ENCODE measurements around the gene SUSD6.
"Not testable (repeated sequence)": the region's sequence is repeated elsewhere in the genome, so short reads cannot be mapped to it uniquely, and the experiment has no call there.

The SUSD6 gene

DNA sequence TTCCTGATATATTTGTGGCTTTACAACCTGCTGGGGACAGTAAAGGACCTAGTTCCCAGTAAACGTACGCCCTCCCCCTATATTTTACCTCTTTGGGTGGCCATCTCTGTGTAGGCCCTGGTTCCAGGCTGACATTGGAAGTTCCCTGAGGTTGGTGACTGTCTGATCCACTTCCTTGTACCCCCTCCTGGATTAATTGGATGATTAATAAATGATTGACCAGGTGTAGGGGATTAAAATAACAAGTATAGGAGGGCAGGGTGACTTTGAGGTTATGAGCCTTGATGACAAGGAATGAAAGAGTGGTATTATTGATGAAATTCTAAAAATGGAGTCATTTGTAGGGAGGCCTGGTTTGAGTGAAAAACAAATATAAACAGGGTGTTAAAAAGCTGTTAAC is 9.6 kb downstream of the SUSD6 start:
- DNase-seq (ENCODE audit: low spot score) = no peak

DNA sequence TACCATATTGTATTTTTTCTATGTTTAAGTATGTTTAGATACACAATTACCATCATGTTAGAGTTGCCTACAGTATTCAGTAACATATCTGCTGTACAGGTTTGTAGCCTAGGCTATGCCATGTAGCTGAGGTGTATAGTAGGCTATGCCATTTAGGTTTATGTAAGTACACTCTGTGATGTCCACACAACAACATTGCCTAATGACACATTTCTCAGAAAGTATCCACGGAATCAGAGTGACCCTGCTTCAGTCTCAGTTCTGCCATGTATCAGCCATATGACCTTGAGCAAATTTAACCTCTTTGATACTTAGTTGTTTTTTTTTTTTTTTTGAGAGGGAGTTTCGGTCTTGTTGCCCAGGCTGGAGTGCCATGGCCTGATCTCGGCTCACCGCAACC is 12.7 kb downstream of the SUSD6 start:
- no peak for DNase-seq (ENCODE audit: low spot score)

DNA sequence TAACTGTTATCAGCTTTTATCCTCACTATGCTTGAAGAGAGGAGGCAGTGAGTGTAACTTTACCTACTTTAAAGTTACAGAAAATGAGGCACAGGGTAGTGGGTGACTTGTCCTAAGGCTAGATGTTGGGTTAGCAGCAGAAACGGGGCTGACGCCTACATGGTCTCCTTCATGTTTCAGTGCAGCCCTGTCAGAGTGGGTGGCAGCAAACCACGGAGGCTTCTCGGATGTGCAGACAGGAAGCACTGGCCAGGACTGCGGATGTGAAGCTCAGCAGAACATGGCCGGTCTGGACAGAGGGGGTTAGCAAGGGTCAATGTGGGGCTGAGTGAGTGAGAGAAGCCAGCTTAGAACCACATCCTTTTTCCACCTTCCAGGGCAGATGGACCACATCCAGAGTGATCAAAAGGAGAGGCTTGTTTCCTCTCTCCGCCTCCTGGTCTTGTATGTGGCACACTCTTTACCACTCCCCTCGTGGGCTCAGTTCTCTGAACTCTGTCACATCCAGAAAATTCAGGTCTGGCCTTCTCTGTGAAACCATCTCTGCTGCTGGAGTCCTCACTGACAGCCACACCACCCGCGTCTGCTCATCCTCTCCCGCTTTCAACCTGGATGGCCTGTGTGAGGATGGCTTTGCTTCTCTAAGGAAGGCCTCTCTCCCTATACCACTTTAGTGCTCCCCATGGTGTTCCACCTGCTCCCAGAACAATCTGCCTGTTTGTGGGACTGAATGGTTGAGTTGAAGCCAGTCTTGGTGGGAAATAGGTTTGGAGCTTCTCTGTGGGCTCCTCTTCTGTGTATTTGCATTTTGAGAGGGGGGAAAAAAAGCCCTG is 14.1 kb downstream of the SUSD6 start:
- DNase-seq (ENCODE audit: low spot score) = no peak

DNA sequence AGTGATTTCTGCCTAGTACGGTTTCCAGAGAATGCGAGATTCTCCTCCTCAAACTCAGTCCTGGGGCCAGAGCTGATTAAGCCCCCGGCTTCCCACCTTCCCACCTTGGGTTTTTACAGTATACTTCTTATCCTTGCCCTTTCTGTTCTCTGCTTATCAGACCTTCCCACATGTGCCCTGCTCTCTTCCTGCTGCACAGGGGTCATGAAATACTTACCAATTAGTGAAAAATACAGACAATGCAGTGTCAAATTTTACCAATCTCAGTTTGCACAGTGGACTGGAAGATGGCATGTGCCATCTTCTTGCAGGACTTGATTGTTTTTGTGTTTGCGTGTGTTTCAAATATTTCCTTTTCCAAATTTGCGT is 14.7 kb downstream of the SUSD6 start:
- no peak for DNase-seq (ENCODE audit: low spot score)

DNA sequence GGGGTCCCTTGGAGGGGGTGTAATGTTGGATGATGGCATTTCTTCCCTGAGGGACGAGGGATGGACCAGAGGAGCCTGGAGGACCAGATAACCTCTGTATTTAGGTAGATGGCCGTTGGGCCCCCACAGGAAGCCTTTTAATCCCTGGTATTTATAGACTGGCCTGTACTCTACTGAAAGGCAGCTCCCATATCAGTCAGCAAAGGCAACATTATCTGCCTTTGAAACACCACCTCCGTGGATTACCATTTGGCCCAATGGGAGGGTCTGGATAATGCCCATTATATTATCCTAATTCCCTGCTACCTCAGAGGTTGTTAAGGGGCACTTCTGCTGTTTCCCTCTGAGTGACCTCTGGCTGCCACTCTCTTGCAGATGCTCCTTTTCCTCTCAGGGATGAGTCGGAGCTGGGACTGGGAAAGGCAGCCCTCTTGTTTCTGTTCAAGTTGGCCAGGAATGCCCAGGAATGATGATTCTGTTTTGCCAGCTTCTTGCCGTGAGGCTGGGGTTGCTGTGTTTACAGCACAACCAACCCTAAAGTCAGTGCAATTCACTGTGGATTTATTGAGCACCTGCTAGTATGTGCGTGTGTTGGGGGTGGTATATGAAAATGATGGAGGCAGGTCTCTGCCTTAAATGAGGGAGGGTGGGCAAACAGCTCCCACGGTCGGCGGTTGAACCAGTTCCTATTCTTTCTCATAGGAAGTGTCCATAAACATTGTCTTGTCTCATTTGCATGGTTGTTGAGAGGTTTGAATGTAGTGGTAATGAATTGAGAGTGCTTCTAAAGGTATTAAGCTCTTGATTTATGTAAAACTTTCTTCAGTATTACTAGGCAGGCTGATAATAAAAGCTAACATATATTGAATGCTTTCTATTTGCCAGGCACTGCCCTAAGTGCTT is 18.1 kb downstream of the SUSD6 start:
- no peak for DNase-seq (ENCODE audit: low spot score)

DNA sequence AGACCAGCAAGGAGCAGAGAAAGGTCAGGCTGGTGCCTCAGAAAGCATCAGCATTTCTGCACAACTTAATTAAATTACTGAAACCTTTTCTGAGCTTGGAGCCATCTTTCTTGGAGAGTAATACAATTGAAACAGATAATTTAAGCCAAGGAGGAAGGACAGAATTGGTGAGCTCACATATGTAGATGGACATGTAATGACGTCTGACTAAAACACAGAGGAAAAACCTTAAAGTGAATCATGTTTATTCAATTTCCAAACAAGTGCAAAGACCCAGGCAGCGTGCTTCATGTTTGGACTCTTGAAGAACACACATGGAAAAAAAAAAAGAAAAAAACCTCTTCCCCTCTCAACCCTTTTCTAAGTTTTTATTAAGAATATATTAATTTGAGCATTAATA is 19.0 kb downstream of the SUSD6 start:
- no peak for DNase-seq (ENCODE audit: low spot score)

DNA sequence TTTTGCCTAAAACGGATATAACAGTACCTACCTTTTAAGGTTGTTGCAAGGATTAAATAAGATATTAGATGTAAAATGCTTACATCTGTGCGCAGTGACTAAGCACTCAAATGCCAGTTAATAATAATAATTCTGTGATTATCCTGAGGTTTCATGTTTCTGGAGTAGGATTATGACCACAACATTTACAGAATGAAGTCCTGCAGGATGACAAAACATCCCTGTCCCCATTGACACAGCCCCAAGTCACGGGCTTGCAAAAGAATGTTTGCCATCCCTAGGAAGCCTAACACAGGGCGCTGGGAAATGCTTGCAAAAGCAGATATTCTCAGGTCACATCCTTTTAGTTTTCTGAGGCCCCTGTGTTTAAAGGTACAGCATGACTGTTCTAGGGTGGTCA is 20.1 kb downstream of the SUSD6 start:
- peak; percentile 41 for DNase-seq (ENCODE audit: low spot score)

DNA sequence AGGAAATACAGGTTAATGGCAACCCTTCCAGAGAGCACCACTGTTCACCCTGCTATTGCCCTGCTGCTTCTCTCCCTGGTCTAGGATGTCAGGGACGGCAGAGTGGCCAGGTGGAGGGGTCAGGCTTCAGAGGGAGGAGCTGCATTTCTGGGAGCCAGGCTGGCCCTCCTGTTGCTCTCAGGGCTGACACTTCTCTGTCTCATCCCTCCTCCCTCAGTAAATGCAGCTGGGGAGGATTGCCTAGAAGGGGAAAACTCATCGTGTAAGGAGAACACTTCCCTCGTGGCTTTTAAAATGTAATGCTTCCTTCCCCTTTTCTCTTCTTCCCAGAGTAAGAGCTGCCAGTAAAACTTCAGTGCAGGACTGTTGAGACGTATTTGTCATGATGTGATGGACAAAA is 20.8 kb downstream of the SUSD6 start:
- no peak for DNase-seq (ENCODE audit: low spot score)

DNA sequence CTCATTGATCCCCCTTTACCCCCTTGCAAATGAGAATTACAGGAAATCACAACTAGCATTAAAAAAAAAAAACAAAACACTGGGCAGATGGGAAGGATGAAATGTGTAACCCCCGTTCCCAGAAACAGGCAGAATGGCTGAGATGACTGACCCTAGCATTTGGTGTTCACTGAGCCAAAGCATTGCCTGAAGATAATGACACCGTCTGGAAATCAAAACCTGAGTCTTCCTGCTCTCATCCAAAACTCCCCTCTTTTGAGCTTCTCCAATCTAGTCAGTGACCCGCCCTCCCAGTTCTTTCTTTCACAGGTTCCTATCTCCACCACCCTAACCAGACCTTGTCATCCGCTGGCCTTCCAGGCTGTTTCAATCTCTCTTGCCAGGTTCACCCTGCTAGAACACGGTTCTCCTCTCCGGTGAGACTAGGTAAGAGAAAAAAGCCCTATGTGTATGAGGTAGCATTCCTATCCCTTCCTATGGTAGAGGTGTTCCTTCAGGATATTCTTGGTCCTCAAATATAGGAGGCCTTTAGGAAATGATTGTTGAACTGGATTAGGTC is 21.3 kb downstream of the SUSD6 start:
- no peak for DNase-seq (ENCODE audit: low spot score)

DNA sequence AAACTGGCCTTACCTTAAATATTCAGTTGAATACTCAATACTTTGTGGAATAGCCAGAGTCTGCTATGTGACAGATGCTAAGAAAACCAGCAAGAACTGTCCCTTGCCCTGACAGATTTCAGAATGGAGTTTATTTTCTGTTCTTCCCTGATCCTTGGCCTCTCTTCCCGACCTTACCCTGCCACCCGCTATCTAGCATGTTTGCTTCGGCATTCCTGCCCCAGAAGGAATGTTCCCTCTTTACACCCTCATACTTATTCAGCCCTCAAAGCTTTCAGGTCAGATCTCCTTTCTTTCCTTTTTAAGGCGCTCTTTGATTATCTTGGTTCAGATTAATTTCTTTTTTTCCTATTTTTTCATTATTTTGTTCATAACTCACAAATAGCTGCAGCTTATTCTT is 21.8 kb downstream of the SUSD6 start:
- DNase-seq (ENCODE audit: low spot score) = no peak

DNA sequence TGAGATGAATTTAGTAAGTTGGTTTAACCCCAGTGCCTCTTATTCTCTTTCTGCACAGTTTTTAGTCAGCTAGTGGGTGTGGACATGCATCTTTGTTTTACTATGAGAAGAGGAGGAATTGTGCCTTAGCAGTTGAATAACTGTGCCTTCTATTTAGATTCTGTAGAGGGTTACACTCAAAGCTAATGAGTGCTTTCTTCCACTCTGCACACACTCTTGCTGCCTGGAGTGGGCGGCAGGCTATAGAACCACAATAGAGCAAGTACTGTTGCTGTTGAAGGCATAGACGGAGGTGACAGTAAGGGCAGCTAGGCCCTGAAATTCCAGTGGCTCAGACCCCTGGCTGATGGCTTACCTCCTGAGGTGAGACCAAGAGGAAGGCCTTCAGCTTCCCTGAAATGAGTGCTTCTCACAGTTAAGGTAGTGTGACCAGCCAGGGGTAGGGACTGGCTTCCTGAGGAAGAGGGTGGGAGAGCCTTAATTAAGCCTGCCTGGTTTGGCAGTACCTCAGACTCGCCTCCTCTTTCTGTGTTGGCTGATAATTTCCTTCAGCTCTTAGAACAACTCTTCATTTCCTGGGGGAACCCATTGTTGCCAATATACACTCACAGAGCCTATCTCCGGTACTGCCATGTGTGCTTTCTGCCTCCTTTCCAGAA is 24.7 kb downstream of the SUSD6 start:
- DNase-seq (ENCODE audit: low spot score) = no peak

DNA sequence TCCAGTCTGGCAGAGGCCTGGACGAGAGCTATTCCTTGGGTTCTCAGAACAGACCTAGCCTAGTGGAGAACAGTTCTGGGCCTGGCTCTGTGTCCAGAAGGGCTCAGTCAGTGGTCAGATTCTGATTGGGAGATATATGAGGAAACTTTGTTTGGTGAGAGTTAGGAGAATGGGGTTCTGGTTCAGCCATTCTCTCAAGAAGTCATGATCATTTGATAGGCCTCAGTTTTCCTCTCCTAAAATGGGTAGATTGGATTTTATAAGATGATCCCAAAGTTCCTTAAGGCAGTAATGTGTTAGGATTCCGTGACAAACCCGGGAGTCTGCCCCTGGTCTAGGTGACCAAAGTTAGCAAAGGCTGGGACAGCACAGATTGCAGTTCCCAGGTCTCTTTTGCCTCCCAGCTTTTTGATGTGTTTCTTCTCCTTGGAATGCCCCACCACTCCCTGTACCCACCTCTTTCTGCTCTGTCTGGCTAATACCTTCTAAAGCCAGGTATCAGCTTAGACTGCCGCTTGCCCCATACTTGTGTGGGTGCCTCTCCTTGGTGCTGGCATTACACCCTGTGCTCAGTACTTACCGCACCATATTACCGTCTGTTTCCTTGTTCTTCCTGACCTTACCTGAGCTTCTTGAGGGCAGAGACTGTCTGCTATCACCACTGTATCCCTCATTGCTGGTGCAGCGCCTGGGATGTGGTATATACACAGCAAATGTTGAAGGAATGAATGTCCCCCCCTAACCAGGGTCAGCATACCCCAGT is 25.5 kb downstream of the SUSD6 start:
- no peak for DNase-seq (ENCODE audit: low spot score)

DNA sequence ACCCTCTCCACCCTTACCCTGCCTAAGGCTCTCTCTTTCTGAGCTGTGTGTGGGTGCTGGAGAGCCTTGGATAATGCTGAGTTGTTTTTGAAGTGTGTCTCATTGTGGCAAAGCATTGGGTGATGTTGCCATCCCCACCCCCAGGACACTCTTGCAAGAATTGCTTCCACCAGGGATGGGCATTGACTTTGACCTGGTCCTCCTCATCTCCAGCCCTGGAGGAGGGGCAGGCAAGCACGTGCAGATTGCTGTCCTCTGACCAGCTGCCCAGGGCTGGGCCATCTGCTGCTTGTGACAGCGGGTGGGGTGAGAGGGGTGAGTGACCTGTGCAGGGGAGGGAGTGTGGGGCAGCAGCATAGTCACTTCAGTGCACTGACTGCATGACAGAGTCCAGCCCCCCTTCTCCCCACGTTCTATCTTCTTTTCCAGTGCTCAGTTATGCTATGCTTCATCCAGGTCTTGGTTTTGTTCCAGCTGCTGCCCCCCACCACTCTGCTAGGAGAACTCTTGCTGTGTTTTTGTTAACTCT is 26.2 kb downstream of the SUSD6 start:
- peak; percentile 27 for DNase-seq (ENCODE audit: low spot score)

DNA sequence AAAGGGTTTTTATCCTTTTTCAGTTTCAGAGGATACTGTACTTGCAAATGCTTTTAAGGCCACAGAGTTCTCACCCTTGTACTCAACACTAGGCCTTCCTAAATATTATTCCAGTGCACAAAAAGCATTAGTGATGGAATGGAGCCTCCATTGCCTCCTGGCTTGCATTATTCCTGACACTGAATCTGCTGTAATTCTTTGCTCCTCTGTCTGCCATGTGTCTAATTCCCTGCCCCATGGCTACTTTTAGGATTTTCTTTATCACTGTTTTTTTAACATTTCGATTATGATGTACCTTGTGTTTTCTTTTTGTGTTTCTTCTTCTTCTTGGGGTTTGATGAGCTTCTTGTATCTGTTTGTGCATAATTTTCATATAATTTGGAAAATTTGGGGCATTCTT is 29.5 kb downstream of the SUSD6 start:
- no peak for DNase-seq (ENCODE audit: low spot score)

DNA sequence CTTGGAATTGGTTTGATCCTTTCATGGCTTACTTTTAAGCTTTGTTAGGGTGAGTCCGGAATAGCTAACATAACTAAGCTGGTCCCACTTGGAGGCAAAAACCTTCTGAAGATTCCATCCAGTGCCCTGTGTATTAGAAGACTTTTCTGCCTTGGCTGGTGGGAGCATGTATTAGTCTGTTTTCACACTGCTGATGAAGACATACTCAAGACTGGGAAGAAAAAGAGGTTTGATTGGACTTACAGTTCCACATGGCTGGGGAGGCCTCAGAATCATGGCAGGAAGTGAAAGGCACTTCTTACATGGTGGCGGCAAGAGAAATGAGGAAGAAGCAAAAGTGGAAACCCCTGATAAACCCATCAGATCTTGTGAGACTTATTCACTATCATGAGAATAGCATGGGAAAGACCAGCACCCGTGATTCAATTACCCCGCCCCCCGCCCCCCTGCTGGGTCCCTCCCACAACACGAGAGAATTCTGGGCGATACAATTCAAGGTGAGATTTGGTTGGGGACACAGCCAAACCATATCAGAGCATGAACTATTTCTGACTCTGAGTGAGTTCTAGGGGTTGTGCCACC is 30.9 kb downstream of the SUSD6 start:
- DNase-seq (ENCODE audit: low spot score) = not testable (repeated sequence)

DNA sequence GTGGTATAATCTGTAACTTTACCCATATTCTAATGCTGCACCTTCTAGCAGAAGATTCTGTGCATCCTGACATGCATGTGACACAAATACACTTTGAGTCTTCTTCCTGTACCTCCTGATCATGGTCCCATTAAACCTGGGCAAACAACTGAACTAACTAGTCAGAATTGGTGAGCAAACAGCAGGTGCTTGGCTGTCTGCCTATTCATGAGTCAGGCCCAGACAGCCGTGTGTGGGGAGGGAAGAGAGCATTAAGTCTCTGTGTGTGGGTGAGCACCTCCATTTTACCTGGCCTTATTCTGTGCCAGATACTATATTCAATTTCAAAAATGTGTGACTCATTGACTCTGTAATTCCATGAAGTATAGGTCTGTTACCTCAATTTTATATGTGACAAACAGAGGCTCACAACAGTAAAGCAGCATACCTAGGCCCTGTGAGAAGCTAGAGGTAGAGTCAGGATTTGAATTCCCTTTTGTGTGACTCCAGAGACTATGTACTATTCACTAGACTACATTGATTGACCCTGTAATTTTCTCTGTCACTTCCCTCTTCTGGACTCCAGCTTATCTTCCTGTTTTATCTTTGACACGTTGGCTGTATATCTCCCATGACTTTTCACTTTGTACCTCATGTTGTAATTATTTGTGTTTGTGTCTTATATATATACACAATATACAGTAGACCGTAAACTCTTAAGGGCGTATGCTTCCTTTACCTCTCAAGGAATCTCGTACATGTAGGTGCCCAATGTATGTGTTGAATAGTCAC is 32.2 kb downstream of the SUSD6 start:
- no peak for DNase-seq (ENCODE audit: low spot score)

DNA sequence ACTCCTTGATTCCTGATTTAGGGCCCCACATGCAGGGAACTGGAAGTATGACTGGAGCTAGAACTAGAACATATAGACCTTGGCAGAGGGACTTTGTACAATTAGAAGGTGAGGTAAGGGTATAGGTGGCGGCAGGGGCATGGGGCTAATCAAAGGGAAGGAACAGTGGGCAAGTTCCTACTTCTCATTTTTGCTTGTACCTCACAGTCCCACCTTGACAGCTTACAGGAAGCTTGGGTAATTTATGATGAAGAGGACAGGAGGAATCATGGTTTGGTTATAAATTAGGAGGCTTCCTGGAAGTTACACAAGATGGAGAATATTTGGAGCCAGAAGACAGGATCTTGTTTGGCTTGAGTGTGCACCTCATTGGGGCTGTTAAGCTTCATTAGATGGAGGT is 33.4 kb downstream of the SUSD6 start:
- DNase-seq (ENCODE audit: low spot score) = no peak

DNA sequence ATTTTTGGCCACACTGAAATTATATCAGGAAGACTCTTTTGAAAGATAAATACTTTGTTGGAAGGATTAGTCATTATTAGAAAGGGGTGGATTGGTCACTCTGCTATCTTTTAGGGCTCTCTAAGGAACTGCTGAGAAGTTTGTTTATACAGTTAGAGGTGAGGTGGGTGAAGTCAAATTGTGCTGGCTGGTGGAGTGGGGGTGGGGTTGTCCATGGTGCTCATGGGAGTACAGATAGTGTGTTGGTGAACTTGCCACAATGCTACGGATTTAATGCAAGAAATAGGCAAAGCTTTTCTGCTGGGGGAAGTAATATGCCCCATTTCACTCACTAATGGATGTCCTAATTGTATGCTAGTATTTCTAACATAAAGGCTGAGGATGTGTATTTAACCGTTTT is 35.8 kb downstream of the SUSD6 start:
- DNase-seq (ENCODE audit: low spot score) = no peak

DNA sequence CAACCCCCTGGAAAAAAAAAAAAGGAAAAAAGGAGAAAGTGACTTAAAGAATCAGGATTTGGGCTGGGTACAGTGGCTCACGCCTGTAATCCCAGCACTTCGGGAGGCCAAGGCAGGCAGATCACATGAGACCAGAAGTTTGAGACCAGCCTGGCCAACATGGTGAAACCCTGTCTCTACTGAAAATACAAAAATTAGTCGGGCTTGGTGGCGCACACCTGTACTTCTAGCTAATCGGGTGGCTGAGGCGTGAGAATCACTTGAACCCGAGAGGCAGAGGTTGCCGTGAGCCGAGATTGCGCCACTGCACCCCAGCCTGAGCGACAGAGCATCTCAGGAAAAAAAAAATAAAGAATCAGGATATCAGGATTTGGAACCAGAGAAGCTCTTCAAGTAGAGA is 36.2 kb downstream of the SUSD6 start:
- DNase-seq (ENCODE audit: low spot score) = not testable (repeated sequence)

All from AG20443 (cell line).